ENCODE data around the gene ZNF124.

DNA sequence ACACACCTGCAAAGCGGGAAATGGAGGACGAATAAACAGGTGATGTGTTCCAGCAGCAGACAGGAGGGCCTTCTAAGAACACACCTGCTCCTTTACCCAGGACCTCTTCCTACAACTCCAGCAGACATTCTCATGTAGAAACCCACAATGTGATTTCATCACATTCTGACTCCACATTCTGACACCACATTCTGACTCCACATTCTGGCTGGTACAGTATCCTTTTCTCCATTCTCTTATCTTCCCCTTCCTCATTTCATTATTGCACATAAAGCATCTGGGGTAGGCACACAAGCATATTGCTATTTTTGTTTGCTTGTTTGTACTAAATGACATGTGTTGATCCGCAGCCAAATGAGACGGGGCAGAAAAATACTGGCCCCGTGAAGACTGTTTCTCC lies 3.6 kb upstream of the ZNF124 start:
- TF ChIP-seq EZH2 (IDR thresholded peaks at IDR 0.05), result no peak
- no peak for TF ChIP-seq FOXP2 (optimal IDR thresholded peaks at IDR 0.05; ENCODE audit: control extremely low read depth, extremely low read length, insufficient read depth)
- TF ChIP-seq POLR2AphosphoS5 (IDR thresholded peaks at IDR 0.05; ENCODE audit: borderline replicate concordance, low read depth, low read length), result no peak
